Activated CD4-positive, alpha-beta memory T cell treated with anti-CD3 and anti-CD28 coated beads, Interleukin-2, amount 10 ng/mL, durations not matched to agents 7 days and 5 days (primary cell): Measurements from ENCODE around the gene SMTN. TPM values are rescaled to one million over a fixed set of nuclear protein-coding genes. Genes with fewer than 3 reads are reported as not detected.

Experiments used
- CTCF ChIA-PET: fragments of 350-600 bp; sonication (Branson Sonifier 250); formaldehyde crosslinking; loops from one replicate; lab custom pipeline; 2021; ENCODE audit warnings: antibody characterized with exemption, inconsistent platforms; lab: Charles Lee
- POLR2A ChIA-PET: fragments of 350-600 bp; sonication (Branson Sonifier 250); formaldehyde crosslinking; loops from one replicate; lab custom pipeline; 2021; ENCODE audit warnings: antibody characterized with exemption; lab: Charles Lee
- DNase-seq: peaks from one replicate; pipeline ENCODE4 v3.0.0-alpha.2; 2020
- H3K27ac Mint-ChIP-seq: one replicate; pipeline ENCODE4 v1.8.0; 2021; ENCODE audit warnings: mild to moderate bottlenecking, mixed read lengths
- H3K27me3 Mint-ChIP-seq: one replicate; pipeline ENCODE4 v1.8.0; 2021; ENCODE audit warnings: mixed read lengths
- H3K36me3 Mint-ChIP-seq: one replicate; pipeline ENCODE4 v1.8.0; 2021; ENCODE audit warnings: low read depth, mixed read lengths
- H3K4me1 Mint-ChIP-seq: one replicate; pipeline ENCODE4 v1.8.0; 2021; ENCODE audit warnings: mixed read lengths
- H3K4me3 Mint-ChIP-seq: one replicate; pipeline ENCODE4 v1.8.0; 2021; ENCODE audit warnings: mild to moderate bottlenecking, mixed read lengths
- H3K9me3 Mint-ChIP-seq: one replicate; pipeline ENCODE4 v1.8.0; 2021; ENCODE audit warnings: mixed read lengths
- total RNA-seq, 2 experiments: library from RNA; stranded (reverse); gene quantifications; one replicate each; pipeline ENCODE4 v1.2.3, GENCODE V29; 2021

Gene SMTN
- total RNA-seq, 2 experiments from 2014 or later = 36.4 to 41.4 TPM

GRCh38 chr22:31122196-31122531, 41.0 kb downstream of the SMTN start:
- Mint-ChIP-seq H3K9me3 (no peaks in the 10 kb centered on the region), H3K27me3 (no peaks in the 10 kb centered on the region), H3K27ac (no peak overlapping the region), H3K4me3 (no peak overlapping the region), H3K36me3 (no peaks in the 10 kb centered on the region), H3K4me1 (no peaks in the 10 kb centered on the region)
- no peak for DNase-seq
- CTCF ChIA-PET = no interaction called here
- POLR2A ChIA-PET = no interaction called here

GRCh38 chr22:31122532-31123291, 41.6 kb downstream of the SMTN start, which contains the start of gene INPP5J:
Gene INPP5J (plus strand): TSS chr22:31122966. CDS start chr22:31123015, 49 bp downstream.
- H3K9me3 Mint-ChIP-seq = no peaks in the 10 kb centered on the region
- no peaks in the 10 kb centered on the region for H3K4me1 Mint-ChIP-seq
- ChIA-PET CTCF (no interaction called here), POLR2A (no interaction called here)
- no peaks in the 10 kb centered on the region for H3K36me3 Mint-ChIP-seq
- H3K4me3 Mint-ChIP-seq = no peak within 1 kb of the TSS
- DNase-seq = no peak
- no peak within 1 kb of the TSS for H3K27ac Mint-ChIP-seq
- no peaks in the 10 kb centered on the region for H3K27me3 Mint-ChIP-seq

GRCh38 chr22:31123292-31123602, 42.1 kb downstream of the SMTN start:
- Mint-ChIP-seq H3K36me3 (no peaks in the 10 kb centered on the region), H3K4me3 (no peak overlapping the region), H3K27ac (no peak overlapping the region), H3K27me3 (no peaks in the 10 kb centered on the region), H3K9me3 (no peaks in the 10 kb centered on the region), H3K4me1 (no peaks in the 10 kb centered on the region)
- ChIA-PET POLR2A (no interaction called here), CTCF (no interaction called here)
- DNase-seq = no peak

- DNase-seq = no peak
- Mint-ChIP-seq H3K36me3 (no peaks in the 10 kb centered on the region), H3K4me1 (no peaks in the 10 kb centered on the region), H3K27me3 (no peaks in the 10 kb centered on the region), H3K4me3 (no peak overlapping the region), H3K27ac (no peak overlapping the region), H3K9me3 (no peaks in the 10 kb centered on the region)
- POLR2A ChIA-PET = no interaction called here
- CTCF ChIA-PET = interaction anchor here (0.6 kb wide), 1 partner anchor 94 kb away, joined by 3 read pairs; no protein-coding TSS in a partner anchor
Observed at GRCh38 chr22:31124290-31124689, 43.2 kb downstream of the SMTN start.

GRCh38 chr22:31124811-31125465, 43.8 kb downstream of the SMTN start:
- POLR2A ChIA-PET = no interaction called here
- no peak for DNase-seq
- CTCF ChIA-PET = no interaction called here

GRCh38 chr22:31125521-31126117, 44.5 kb downstream of the SMTN start:
- no peaks in the 10 kb centered on the region for H3K4me1 Mint-ChIP-seq
- ChIA-PET POLR2A (no interaction called here), CTCF (no interaction called here)
- no peaks in the 10 kb centered on the region for H3K27me3 Mint-ChIP-seq
- no peaks in the 10 kb centered on the region for H3K9me3 Mint-ChIP-seq
- no peaks in the 10 kb centered on the region for H3K36me3 Mint-ChIP-seq
- no peak overlapping the region for H3K27ac Mint-ChIP-seq
- no peak overlapping the region for H3K4me3 Mint-ChIP-seq
- DNase-seq = no peak

More at GRCh38 chr22:31124811-31125465, 43.8 kb downstream of the SMTN start:
- Mint-ChIP-seq H3K27me3 (no peaks in the 10 kb centered on the region), H3K36me3 (no peaks in the 10 kb centered on the region), H3K9me3 (no peaks in the 10 kb centered on the region), H3K4me3 (no peak overlapping the region), H3K27ac (no peak overlapping the region), H3K4me1 (no peaks in the 10 kb centered on the region)

- no peaks in the 10 kb centered on the region for H3K36me3 Mint-ChIP-seq
- H3K4me1 Mint-ChIP-seq = no peaks in the 10 kb centered on the region
- no peak overlapping the region for H3K4me3 Mint-ChIP-seq
- no peak overlapping the region for H3K27ac Mint-ChIP-seq
- POLR2A ChIA-PET = no interaction called here
- DNase-seq = no peak
- CTCF ChIA-PET = no interaction called here
- no peaks in the 10 kb centered on the region for H3K9me3 Mint-ChIP-seq
- H3K27me3 Mint-ChIP-seq = no peaks in the 10 kb centered on the region
Observed at GRCh38 chr22:31126128-31126868, 45.2 kb downstream of the SMTN start.

GRCh38 chr22:31126869-31127175, 45.7 kb downstream of the SMTN start:
- no peak overlapping the region for H3K4me3 Mint-ChIP-seq
- ChIA-PET POLR2A (no interaction called here), CTCF (no interaction called here)
- H3K9me3 Mint-ChIP-seq = no peaks in the 10 kb centered on the region
- H3K27me3 Mint-ChIP-seq = no peaks in the 10 kb centered on the region
- no peaks in the 10 kb centered on the region for H3K4me1 Mint-ChIP-seq
- H3K36me3 Mint-ChIP-seq = no peaks in the 10 kb centered on the region
- DNase-seq = no peak
- no peak overlapping the region for H3K27ac Mint-ChIP-seq

- Mint-ChIP-seq H3K4me3 (no peak overlapping the region), H3K36me3 (no peaks in the 10 kb centered on the region), H3K27ac (no peak overlapping the region), H3K9me3 (no peaks in the 10 kb centered on the region), H3K4me1 (no peaks in the 10 kb centered on the region), H3K27me3 (no peaks in the 10 kb centered on the region)
- no peak for DNase-seq
- ChIA-PET CTCF (no interaction called here), POLR2A (no interaction called here)
Observed at GRCh38 chr22:31127181-31127772, 46.2 kb downstream of the SMTN start.

- no peak overlapping the region for H3K4me3 Mint-ChIP-seq
- CTCF ChIA-PET = no interaction called here
- no peaks in the 10 kb centered on the region for H3K27me3 Mint-ChIP-seq
- no peak overlapping the region for H3K27ac Mint-ChIP-seq
- no peak for DNase-seq
- no peaks in the 10 kb centered on the region for H3K4me1 Mint-ChIP-seq
- no peaks in the 10 kb centered on the region for H3K36me3 Mint-ChIP-seq
- POLR2A ChIA-PET = no interaction called here
- no peaks in the 10 kb centered on the region for H3K9me3 Mint-ChIP-seq
Observed at GRCh38 chr22:31128156-31128555, 47.0 kb downstream of the SMTN start.

GRCh38 chr22:31130873-31131272, 49.8 kb downstream of the SMTN start:
- no peaks in the 10 kb centered on the region for H3K27me3 Mint-ChIP-seq
- ChIA-PET CTCF (no interaction called here), POLR2A (no interaction called here)
- H3K4me3 Mint-ChIP-seq = no peak overlapping the region
- no peaks in the 10 kb centered on the region for H3K4me1 Mint-ChIP-seq
- no peaks in the 10 kb centered on the region for H3K9me3 Mint-ChIP-seq
- H3K36me3 Mint-ChIP-seq = no peaks in the 10 kb centered on the region
- no peak overlapping the region for H3K27ac Mint-ChIP-seq
- DNase-seq = no peak

- H3K9me3 Mint-ChIP-seq = no peaks in the 10 kb centered on the region
- H3K4me1 Mint-ChIP-seq = no peaks in the 10 kb centered on the region
- H3K27ac Mint-ChIP-seq = no peak overlapping the region
- no peak overlapping the region for H3K4me3 Mint-ChIP-seq
- no peaks in the 10 kb centered on the region for H3K27me3 Mint-ChIP-seq
- ChIA-PET POLR2A (no interaction called here), CTCF (interaction anchor here (0.6 kb wide), 1 partner anchor 214 kb away, joined by 3 read pairs; no protein-coding TSS in a partner anchor)
- DNase-seq = no peak
- no peaks in the 10 kb centered on the region for H3K36me3 Mint-ChIP-seq
Observed at GRCh38 chr22:31133911-31134310, 52.8 kb downstream of the SMTN start.

- H3K9me3 Mint-ChIP-seq = no peaks in the 10 kb centered on the region
- CTCF ChIA-PET = interaction anchor here (0.6 kb wide), 1 partner anchor 1829 kb away, joined by 4 read pairs; no protein-coding TSS in a partner anchor
- no peak overlapping the region for H3K27ac Mint-ChIP-seq
- H3K4me3 Mint-ChIP-seq = no peak overlapping the region
- POLR2A ChIA-PET = no interaction called here
- no peaks in the 10 kb centered on the region for H3K36me3 Mint-ChIP-seq
- no peak for DNase-seq
- H3K27me3 Mint-ChIP-seq = no peaks in the 10 kb centered on the region
- H3K4me1 Mint-ChIP-seq = no peaks in the 10 kb centered on the region
Observed at GRCh38 chr22:31134688-31135087, 53.6 kb downstream of the SMTN start.
